Activated naive CD8-positive, alpha-beta T cell treated with anti-CD3 and anti-CD28 coated beads for 36 hours (primary cell): ENCODE results near the gene RDM1. TPM values are rescaled to one million over a fixed set of nuclear protein-coding genes. Genes with fewer than 3 reads are reported as not detected.
A peak's percentile ranks its signal among the peaks of the same experiment; 100 is the strongest.

ENCODE experiments used
- DNase-seq: peaks from one replicate; pipeline ENCODE4 v3.0.0; 2021
- H3K27ac Mint-ChIP-seq: one replicate; pipeline ENCODE4 v1.8.0; 2022; ENCODE audit warnings: mild to moderate bottlenecking, moderate library complexity, mixed read lengths
- H3K27me3 Mint-ChIP-seq: one replicate; pipeline ENCODE4 v1.8.0; 2022; ENCODE audit warnings: mild to moderate bottlenecking, mixed read lengths
- H3K36me3 Mint-ChIP-seq: one replicate; pipeline ENCODE4 v1.8.0; 2021; ENCODE audit warnings: mild to moderate bottlenecking, mixed read lengths
- H3K4me1 Mint-ChIP-seq: one replicate; pipeline ENCODE4 v1.8.0; 2021; ENCODE audit warnings: mixed read lengths
- H3K4me3 Mint-ChIP-seq: one replicate; pipeline ENCODE4 v1.8.0; 2022; ENCODE audit warnings: mild to moderate bottlenecking, moderate library complexity, mixed read lengths
- H3K9me3 Mint-ChIP-seq: one replicate; pipeline ENCODE4 v1.8.0; 2022; ENCODE audit warnings: mixed read lengths
- total RNA-seq, 2 experiments: library from RNA; stranded (reverse); gene quantifications; one replicate each; pipeline ENCODE4 v1.2.3, GENCODE V29; 2021

RDM1 gene
- total RNA-seq = 1 to 10 TPM; 4.3 to 5.6 TPM

DNA sequence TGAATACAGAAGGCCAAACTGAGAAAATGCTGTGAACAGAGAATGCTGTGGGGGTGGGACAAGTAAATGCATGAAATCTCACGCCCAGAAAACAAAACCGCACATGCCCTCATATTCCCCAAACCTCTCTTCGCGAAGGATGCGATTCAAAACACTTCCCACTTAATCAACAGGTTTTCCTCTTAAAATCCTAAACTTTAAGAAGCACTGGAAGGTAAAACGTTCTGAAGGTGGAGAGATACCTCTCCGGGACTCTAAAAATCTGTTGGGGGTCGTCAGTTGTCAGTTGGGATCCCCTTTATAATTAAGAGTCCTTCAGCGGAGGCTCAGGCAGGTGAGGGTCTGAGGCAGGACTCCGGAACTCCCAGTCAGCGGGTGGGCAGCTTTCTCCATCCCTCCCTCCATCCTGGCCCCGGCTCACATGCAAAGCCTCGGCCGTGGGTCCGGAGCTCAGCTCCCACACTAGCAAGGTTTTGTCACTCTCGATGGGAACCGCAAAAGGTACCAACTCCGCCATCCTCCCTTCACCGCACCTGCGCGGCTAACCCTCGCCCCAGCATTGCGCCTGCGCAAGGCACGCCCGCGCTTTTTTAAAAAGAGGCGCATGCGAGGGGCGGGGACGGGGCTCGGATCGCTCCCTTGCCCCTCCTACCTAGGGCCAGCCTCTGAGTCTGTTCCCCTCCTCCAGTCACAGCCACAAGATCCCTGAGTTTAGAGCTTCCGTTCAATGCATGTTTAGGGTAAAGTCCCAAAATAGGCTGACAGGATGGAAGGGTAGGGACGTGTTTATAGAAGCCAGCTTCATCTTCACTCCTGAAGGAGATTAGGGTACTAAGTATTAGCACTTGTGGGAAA lies at the start of gene RDM1:
TSS of gene RDM1 (minus strand) at position 563 of the 855 bp plus-strand sequence. CDS start at position 517, 46 bp downstream.
- peak; percentile 92 for DNase-seq
- Mint-ChIP-seq H3K4me1 (peaks cover 22% of the 10 kb centered on the region), H3K9me3 (no peaks in the 10 kb centered on the region), H3K4me3 (peak within 1 kb of the TSS; percentile 82), H3K27ac (peak within 1 kb of the TSS; percentile 70), H3K36me3 (no peaks in the 10 kb centered on the region), H3K27me3 (no peaks in the 10 kb centered on the region)

DNA sequence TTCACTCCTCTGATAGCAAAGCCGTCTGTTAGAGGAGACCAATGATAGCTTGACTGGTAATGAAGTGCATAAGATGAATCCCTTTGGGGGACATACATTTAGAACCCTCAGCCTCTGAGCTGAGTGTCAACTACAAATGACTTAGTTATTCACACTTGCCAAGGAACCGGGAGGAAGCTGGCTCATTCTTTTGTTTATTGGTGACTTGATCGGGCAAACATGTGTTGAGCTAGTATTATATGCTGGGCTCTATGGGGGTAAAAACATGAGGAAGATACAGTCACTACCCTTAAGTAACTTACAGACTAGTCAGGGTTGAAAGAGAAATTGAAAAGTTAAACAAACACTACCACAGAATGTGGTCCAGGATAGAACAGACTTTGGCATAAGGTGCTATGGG lies 47.8 kb upstream of the RDM1 start:
- Mint-ChIP-seq H3K27ac (no peak overlapping the region), H3K27me3 (peaks cover 10% of the 10 kb centered on the region), H3K4me1 (no peaks in the 10 kb centered on the region)

DNA sequence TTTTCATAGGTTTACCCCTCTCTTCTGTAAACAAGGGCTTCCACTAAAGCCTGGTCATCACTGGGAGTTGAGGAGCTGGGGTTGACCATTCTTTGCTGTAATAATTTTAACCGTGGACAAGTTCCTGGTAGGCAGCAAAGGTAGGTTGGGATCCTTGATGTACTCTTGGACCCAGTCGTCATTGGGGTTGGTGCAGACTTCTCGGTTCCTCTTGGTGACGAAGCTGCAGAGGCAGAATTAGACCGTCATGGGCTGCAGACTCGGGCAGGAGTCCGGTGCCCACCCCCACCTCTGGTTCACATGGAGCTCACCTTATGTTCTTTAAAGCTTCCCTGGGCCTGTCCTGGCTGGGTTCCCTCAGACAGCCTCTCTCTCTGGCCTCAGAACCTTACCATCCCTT lies 46.9 kb upstream of the RDM1 start:
- H3K9me3 Mint-ChIP-seq = no peaks in the 10 kb centered on the region
- no peak overlapping the region for H3K4me3 Mint-ChIP-seq
- no peaks in the 10 kb centered on the region for H3K4me1 Mint-ChIP-seq
- no peaks in the 10 kb centered on the region for H3K36me3 Mint-ChIP-seq
- no peak for DNase-seq
- H3K27me3 Mint-ChIP-seq = peaks cover 10% of the 10 kb centered on the region
- no peak overlapping the region for H3K27ac Mint-ChIP-seq

More for the DNA sequence above, 47.8 kb upstream of the RDM1 start:
- no peak for DNase-seq
- H3K4me3 Mint-ChIP-seq = no peak overlapping the region
- no peaks in the 10 kb centered on the region for H3K9me3 Mint-ChIP-seq
- H3K36me3 Mint-ChIP-seq = no peaks in the 10 kb centered on the region

DNA sequence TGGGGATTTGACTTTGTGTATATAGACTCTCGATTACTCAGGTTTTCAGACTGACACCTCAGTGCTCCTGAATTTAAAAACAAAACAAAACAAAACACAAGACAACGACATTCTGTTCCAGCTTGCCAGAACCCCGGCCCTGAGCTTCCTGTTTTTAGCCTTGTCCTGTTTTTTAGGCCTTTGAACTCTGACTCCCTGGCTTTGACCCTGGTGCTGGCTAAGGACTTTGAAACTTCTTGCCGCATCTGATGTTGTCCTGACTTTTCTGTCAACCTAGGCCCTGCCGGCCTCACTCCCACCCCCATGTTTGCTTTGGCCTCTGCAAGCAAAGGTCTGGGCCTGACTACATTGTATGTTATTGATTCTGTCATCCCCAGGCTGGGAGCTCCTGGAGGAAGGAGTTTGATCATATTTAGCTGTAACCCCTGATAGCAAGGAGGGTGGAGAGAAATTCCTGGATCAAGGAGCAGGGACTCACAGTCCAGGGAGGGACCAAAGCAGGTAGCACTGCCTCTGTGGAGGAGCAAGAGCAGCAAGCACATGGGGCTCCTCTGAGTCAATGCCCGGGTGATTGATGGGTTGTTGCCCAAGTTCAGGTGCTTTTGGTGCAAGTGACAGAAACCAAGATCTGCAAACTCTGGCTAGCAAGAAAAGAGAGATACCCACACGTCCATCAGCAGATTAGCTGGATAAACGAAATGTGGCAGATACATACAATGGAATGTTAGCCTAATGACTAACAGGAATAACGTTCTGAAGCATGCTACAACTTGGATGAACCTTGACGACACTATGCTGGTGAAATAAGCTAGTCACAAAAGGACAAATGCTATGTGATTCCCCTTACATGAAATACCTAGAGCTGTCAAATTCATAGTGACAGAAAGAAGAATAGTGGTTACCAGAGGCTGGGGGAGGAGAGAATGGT lies 43.0 kb upstream of the RDM1 start:
- peaks cover 5% of the 10 kb centered on the region for H3K27me3 Mint-ChIP-seq
- H3K4me1 Mint-ChIP-seq = peaks cover 2% of the 10 kb centered on the region
- H3K4me3 Mint-ChIP-seq = no peak overlapping the region
- no peak overlapping the region for H3K27ac Mint-ChIP-seq
- H3K36me3 Mint-ChIP-seq = no peaks in the 10 kb centered on the region
- H3K9me3 Mint-ChIP-seq = no peaks in the 10 kb centered on the region
- DNase-seq = no peak

DNA sequence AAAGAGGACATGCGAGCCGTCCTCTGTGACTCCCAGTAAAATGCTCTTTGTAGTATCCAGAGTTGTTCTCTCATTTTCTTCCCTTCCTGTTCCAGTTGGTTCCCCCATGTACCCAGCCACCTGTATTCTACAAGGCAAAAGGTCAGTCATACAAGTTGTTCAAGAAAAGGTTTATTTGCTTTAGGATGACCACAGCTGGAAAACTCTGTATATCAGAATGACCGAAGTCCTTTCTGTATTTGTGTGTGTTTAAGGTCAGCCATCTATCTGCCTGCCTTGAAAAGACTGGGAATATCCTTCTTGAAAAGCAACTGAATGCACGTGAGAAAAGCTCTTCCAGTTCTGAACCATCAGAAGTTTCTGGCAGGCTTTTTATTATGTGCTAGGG lies 42.4 kb upstream of the RDM1 start:
- H3K9me3 Mint-ChIP-seq = no peaks in the 10 kb centered on the region
- no peak overlapping the region for H3K4me3 Mint-ChIP-seq
- H3K27ac Mint-ChIP-seq = no peak overlapping the region
- no peak for DNase-seq
- H3K27me3 Mint-ChIP-seq = peaks cover 5% of the 10 kb centered on the region
- H3K4me1 Mint-ChIP-seq = peaks cover 2% of the 10 kb centered on the region
- H3K36me3 Mint-ChIP-seq = no peaks in the 10 kb centered on the region

DNA sequence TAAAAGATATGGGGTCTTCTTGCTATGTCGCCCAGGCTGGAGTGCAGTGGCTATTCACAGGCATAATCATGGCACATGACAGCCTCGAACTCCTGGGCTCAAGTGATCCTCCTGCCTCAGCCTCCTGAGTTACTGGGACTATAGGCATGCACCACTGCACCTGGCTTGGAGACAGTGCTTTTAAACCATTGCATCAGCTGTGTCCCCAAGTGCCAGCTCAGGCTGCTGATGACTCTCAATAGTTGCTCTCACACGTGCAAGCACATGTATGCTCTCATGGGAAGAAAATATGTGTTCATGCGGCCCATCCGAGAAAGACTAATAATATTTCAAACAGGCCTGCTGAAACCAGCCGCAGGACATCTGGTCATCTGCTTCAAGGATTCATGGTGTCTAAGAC lies 42.0 kb upstream of the RDM1 start:
- Mint-ChIP-seq H3K4me1 (peaks cover 2% of the 10 kb centered on the region), H3K27ac (no peak overlapping the region)

GRCh38 chr17:35972066-35972465 lies 41.5 kb upstream of the RDM1 start:
- H3K36me3 Mint-ChIP-seq = no peaks in the 10 kb centered on the region
- H3K4me3 Mint-ChIP-seq = no peak overlapping the region
- no peak overlapping the region for H3K27ac Mint-ChIP-seq
- no peak for DNase-seq
- H3K27me3 Mint-ChIP-seq = peaks cover 5% of the 10 kb centered on the region
- no peaks in the 10 kb centered on the region for H3K9me3 Mint-ChIP-seq
- H3K4me1 Mint-ChIP-seq = peaks cover 2% of the 10 kb centered on the region

More for the DNA sequence above, 42.0 kb upstream of the RDM1 start:
- H3K9me3 Mint-ChIP-seq = no peaks in the 10 kb centered on the region
- H3K36me3 Mint-ChIP-seq = no peaks in the 10 kb centered on the region
- H3K4me3 Mint-ChIP-seq = no peak overlapping the region
- no peak for DNase-seq
- H3K27me3 Mint-ChIP-seq = peaks cover 5% of the 10 kb centered on the region

GRCh38 chr17:35969558-35970380 lies 39.2 kb upstream of the RDM1 start:
- H3K4me1 Mint-ChIP-seq = peaks cover 2% of the 10 kb centered on the region
- H3K4me3 Mint-ChIP-seq = no peak overlapping the region
- no peaks in the 10 kb centered on the region for H3K36me3 Mint-ChIP-seq
- H3K9me3 Mint-ChIP-seq = no peaks in the 10 kb centered on the region
- H3K27ac Mint-ChIP-seq = no peak overlapping the region
- peak; percentile 61 for DNase-seq
- H3K27me3 Mint-ChIP-seq = no peaks in the 10 kb centered on the region

GRCh38 chr17:35968520-35969054 lies 38.0 kb upstream of the RDM1 start:
- H3K4me1 Mint-ChIP-seq = peaks cover 2% of the 10 kb centered on the region
- DNase-seq = no peak
- H3K27me3 Mint-ChIP-seq = no peaks in the 10 kb centered on the region
- H3K9me3 Mint-ChIP-seq = no peaks in the 10 kb centered on the region
- no peak overlapping the region for H3K4me3 Mint-ChIP-seq
- no peaks in the 10 kb centered on the region for H3K36me3 Mint-ChIP-seq
- H3K27ac Mint-ChIP-seq = no peak overlapping the region

- H3K36me3 Mint-ChIP-seq = no peaks in the 10 kb centered on the region
- H3K4me3 Mint-ChIP-seq = no peak overlapping the region
- peaks cover 2% of the 10 kb centered on the region for H3K4me1 Mint-ChIP-seq
- no peak for DNase-seq
- no peaks in the 10 kb centered on the region for H3K9me3 Mint-ChIP-seq
- H3K27ac Mint-ChIP-seq = no peak overlapping the region
- H3K27me3 Mint-ChIP-seq = no peaks in the 10 kb centered on the region
Observed at GRCh38 chr17:35965272-35965671, 34.7 kb upstream of the RDM1 start.

DNA sequence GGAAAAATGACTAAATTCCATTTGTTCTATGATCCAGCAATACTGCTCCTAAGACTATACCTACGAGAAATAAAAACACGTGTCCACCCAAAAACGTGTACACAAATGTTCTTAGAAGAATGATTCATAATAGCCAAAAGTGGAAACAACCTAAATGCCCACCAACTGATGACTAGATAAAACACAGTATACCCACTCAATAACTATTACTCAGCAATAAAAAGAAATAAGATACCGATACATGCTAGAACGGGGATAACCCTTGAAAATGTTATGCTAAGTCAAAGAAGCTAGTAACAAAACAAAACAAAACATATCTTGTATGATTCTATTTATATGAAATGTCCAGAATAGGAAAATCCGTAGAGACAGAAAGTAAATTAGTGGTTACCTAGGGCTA lies 33.1 kb upstream of the RDM1 start:
- no peaks in the 10 kb centered on the region for H3K9me3 Mint-ChIP-seq
- H3K4me1 Mint-ChIP-seq = no peaks in the 10 kb centered on the region
- no peak overlapping the region for H3K27ac Mint-ChIP-seq
- H3K27me3 Mint-ChIP-seq = peaks cover 3% of the 10 kb centered on the region
- H3K36me3 Mint-ChIP-seq = no peaks in the 10 kb centered on the region
- no peak overlapping the region for H3K4me3 Mint-ChIP-seq
- no peak for DNase-seq

- H3K27me3 Mint-ChIP-seq = peaks cover 10% of the 10 kb centered on the region
- H3K27ac Mint-ChIP-seq = no peak overlapping the region
- no peaks in the 10 kb centered on the region for H3K36me3 Mint-ChIP-seq
- no peaks in the 10 kb centered on the region for H3K9me3 Mint-ChIP-seq
- DNase-seq = no peak
- no peaks in the 10 kb centered on the region for H3K4me1 Mint-ChIP-seq
- no peak overlapping the region for H3K4me3 Mint-ChIP-seq
Observed at GRCh38 chr17:35953720-35954119, 23.1 kb upstream of the RDM1 start.

GRCh38 chr17:35949401-35949800 lies 18.8 kb upstream of the RDM1 start:
- Mint-ChIP-seq H3K4me1 (no peaks in the 10 kb centered on the region), H3K27me3 (no peaks in the 10 kb centered on the region), H3K4me3 (no peak overlapping the region), H3K27ac (no peak overlapping the region), H3K36me3 (no peaks in the 10 kb centered on the region), H3K9me3 (no peaks in the 10 kb centered on the region)
- DNase-seq = no peak

DNA sequence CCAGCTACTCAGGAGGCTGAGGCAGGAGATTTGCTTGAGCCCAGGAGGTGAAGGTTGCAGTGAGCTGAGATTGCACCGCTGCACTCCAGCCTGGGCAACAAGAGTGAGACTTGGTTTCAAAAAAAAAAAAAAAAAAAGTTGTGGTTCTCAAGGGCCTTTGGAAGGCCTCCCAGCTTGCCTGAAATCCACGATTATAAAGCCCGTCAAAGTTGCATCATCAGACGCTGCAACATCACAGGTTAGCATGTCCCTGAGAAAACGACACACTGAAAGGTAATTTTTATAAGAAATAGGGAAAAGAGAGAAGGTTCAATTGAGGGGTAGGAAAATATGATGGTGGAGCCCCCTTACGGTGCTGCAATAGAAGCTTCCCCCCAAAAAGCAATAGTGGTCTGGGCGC lies 17.5 kb upstream of the RDM1 start:
- no peak overlapping the region for H3K4me3 Mint-ChIP-seq
- H3K27ac Mint-ChIP-seq = no peak overlapping the region
- no peaks in the 10 kb centered on the region for H3K27me3 Mint-ChIP-seq
- no peaks in the 10 kb centered on the region for H3K36me3 Mint-ChIP-seq
- no peaks in the 10 kb centered on the region for H3K4me1 Mint-ChIP-seq
- DNase-seq = no peak
- H3K9me3 Mint-ChIP-seq = no peaks in the 10 kb centered on the region
